ENCODE results near the gene CTRL. TPM values are rescaled to one million over a fixed set of nuclear protein-coding genes. Genes with fewer than 3 reads are reported as not detected.
A peak's percentile ranks its signal among the peaks of the same experiment; 100 is the strongest.

The CTRL gene
- total RNA-seq, 1 donor = 0.27 TPM

- H3K4me3 ChIP-seq (ENCODE audit: low read depth, low read length) = no peak overlapping the region
- peak; percentile 77 for DNase-seq (ENCODE audit: low read depth)
- TF ChIP-seq CTCF (IDR thresholded peaks at IDR 0.05; ENCODE audit: insufficient read depth, low read length) = no peak
Measured at GRCh38 chr16:67959536-67960329, 28.1 kb upstream of the CTRL start.

GRCh38 chr16:67957622-67958021, 26.0 kb upstream of the CTRL start:
- DNase-seq (ENCODE audit: low read depth) = no peak
- H3K4me3 ChIP-seq (ENCODE audit: low read depth, low read length) = no peak overlapping the region
- TF ChIP-seq CTCF (IDR thresholded peaks at IDR 0.05; ENCODE audit: insufficient read depth, low read length) = no peak

- TF ChIP-seq CTCF (IDR thresholded peaks at IDR 0.05; ENCODE audit: insufficient read depth, low read length) = no peak
- no peak overlapping the region for H3K4me3 ChIP-seq (ENCODE audit: low read depth, low read length)
- DNase-seq (ENCODE audit: low read depth) = no peak
Measured at GRCh38 chr16:67954421-67955196, 22.9 kb upstream of the CTRL start.

- H3K4me3 ChIP-seq (ENCODE audit: low read depth, low read length) = no peak overlapping the region
- DNase-seq (ENCODE audit: low read depth) = no peak
- no peak for TF ChIP-seq CTCF (IDR thresholded peaks at IDR 0.05; ENCODE audit: insufficient read depth, low read length)
Measured at GRCh38 chr16:67953641-67954375, 22.1 kb upstream of the CTRL start.

GRCh38 chr16:67951485-67951884, 19.8 kb upstream of the CTRL start:
- no peak for DNase-seq (ENCODE audit: low read depth)
- no peak overlapping the region for H3K4me3 ChIP-seq (ENCODE audit: low read depth, low read length)
- TF ChIP-seq CTCF (IDR thresholded peaks at IDR 0.05; ENCODE audit: insufficient read depth, low read length) = no peak

- DNase-seq (ENCODE audit: low read depth) = no peak
- TF ChIP-seq CTCF (IDR thresholded peaks at IDR 0.05; ENCODE audit: insufficient read depth, low read length) = no peak
- H3K4me3 ChIP-seq (ENCODE audit: low read depth, low read length) = no peak overlapping the region
Measured at GRCh38 chr16:67950335-67950843, 18.7 kb upstream of the CTRL start.
